EH (cell line): Measurements from ENCODE around the gene SLC2A4.

Source experiments
- DNase-seq: peaks from one replicate; pipeline ENCODE4 v3.0.0-alpha.2; 2015; ENCODE audit warnings: low read depth

Gene SLC2A4

DNA sequence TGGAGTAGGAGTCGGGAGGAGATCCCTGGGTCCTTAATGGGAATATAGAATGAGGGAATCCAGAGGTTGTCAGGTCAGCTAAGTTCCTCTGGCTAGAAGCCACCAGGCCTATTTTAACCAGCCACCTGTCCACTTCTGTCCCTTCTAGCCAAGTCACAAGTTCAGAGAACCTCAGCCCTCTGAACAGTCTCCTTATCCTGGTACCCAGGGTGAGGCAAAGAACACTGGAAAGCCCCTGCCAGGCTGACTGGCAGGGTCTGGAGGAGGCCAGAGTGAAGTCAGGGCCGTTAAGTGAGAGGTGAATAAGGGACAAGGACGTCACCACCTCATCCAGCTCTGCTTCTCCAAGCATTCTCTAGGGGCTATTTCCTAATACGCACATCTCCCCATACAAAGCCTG, 32.7 kb upstream of the SLC2A4 start:
- DNase-seq, result no peak

DNA sequence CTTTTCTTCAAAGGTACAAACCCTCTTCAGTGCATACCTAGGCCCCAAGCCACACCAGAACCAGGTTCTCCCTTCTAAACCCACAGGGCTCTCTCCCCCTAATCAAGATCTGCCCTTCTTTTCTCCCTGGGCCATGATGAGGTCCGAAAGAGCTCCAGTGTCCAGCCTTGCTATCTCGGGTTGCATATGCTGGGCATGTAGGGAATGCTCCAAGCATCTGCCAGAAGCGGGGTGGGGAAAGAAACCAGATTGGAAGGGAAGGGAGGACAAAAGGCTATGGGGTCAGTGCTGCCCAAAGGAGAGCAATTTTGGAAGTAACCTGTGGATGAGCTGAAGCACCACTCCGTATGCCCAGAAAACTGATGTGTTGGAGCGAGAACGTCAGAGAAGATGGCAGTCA, 32.3 kb upstream of the SLC2A4 start:
- DNase-seq, result no peak

DNA sequence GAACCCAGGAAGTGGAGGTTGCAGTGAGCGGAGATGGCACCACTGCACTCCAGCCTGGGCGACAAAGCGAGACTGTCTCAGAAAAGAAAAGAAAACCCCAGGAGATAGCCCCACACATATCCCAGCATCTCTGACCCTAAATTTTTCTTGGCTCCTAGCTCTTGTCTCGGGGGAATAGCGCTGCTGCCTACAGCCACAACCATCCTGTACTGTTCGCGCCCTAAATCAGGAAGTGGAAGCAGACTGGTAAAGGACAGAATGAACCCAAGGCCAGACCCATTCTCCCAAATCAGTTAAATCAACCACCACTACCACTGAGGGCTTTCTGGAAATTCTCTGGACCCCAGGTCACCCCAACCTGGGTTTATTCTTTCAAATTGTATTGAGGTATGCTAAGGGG, 31.7 kb upstream of the SLC2A4 start:
- DNase-seq, result peak; percentile 19

DNA sequence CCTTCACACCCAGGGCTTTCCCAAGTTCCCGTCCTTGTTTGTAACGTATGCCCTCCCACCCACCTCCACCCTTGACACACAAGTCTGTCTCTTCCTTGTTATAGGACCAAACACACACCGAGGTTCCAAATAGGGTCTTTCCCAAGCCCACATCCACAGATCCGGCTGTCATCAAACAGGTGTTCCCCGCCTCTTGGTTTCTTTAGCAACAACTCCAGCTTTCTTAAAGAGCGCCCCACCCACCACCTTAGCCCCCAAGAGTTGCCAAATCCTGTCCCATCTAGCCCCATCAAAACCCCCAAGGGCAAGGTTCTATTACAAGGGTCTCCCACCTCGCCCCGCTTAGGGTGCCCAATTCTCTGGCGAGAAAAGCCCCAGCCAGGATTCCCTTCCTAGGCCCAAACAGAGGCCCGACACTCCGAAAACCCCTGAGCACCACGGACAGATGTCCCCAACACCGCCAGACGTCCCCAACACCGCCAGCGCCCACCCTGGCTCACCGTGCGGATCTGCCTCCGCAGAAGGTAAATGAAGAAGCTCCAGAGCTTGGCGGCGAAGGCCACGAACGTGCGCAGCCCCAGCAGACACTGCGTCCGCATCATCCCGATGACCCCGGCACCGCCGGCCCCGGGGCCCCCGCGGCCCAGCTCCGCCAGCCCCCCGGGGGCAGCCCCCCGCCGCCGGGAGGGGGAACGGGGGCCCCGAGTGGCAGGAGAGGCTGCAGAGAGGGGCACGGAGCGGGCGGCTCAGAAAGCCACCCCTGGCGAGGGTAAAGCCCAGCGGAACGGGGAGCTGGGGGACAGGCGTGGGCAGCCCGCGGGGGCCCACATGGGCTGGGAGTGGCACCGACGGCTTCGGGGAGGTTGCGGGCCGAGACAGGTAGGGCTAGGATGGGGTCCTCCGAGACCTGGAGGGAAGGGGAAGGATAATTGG, 30.6 kb upstream of the SLC2A4 start:
- DNase-seq, result peak; percentile 13

DNA sequence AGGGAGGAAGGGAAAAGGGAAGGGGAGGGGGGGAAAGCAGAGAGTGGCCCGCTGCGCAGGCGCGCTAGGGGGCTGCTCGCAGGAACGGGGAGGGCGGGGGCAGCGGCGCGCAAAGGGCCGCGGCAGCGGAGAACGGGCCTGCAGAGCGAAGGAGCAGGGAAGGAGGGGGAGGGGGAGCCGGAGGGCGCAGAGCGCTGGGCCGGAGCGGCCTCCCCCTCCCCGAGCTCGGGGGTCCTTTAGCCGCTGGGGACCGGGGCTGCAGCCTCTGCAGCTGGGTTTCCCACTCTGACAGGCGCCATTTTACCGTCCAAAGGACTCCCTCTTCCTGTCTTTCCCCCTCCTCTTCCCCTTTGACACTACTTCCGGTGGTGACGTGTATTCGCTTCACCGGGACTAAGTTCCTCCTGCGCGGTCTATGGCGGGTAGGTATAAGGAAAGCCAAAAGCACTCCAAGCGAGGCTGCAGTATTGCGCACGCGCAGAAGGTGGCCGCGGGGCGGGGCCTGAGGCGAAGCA, 29.8 kb upstream of the SLC2A4 start, which contains the start of gene CTDNEP1:
CTDNEP1 (minus strand) TSS at position 74 of the 515 bp plus-strand sequence. CDS start 438 bp downstream, outside the sequence.
- DNase-seq, result peak; percentile 100

DNA sequence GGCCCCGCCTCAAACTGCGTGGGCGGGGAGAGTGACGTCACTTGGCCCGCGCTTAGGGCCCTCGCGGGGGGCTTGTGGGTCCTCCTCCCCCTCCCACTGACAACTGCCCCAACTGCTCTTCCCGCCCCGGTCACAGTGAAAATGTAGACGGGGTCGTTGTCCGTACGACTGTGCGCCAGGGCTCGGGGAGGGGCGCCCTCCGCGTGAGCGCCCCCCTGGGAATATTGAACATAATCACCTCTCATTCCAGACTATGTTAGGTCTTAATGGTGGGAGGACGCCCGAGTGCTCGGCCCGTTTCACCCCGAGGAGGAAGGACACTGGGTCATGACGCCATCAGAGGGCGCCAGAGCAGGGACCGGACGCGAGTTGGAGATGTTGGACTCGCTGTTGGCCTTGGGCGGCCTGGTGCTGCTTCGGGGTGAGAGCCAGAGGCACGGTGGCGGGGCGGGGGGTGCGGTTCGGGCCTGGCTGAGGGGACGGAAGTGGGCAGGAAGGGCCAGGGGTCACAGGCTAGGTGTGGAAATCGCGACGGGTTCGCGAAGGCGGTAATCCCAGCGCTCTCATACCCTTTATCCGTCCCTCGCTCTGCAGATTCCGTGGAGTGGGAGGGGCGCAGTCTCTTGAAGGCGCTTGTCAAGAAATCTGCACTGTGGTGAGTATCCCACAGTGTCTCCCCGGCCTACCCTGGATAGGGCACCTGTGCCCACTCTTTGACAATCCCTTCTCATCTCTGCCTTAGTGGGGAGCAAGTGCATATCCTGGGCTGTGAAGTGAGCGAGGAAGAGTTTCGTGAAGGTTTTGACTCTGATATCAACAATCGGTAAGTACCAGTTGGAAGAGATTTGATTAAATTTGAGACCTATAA, 29.1 kb upstream of the SLC2A4 start, which contains the start of gene ELP5:
ELP5 (plus strand) TSS at position 40 of the 868 bp plus-strand sequence; CDS start at position 376, 336 bp downstream.
- peak; percentile 96 for DNase-seq

DNA sequence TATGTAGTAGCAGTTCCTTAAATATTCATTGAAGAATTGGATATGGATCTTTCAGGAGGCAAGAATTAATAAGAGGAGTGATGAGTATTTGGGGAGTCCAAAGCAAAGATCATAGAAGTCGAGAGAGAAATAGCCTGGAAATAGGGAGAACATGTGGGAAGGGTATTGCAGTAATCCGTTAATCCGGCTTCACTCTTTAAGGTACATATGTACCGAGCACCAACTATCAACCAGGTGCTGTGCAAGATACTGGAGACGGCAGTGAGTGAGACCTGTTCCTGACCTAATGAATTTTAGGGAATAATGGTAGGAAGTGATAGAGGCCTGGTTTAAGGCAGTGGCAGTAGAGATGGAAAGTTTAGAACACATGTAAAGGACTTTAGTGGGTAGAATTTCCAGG, 28.4 kb upstream of the SLC2A4 start:
- DNase-seq, result no peak

DNA sequence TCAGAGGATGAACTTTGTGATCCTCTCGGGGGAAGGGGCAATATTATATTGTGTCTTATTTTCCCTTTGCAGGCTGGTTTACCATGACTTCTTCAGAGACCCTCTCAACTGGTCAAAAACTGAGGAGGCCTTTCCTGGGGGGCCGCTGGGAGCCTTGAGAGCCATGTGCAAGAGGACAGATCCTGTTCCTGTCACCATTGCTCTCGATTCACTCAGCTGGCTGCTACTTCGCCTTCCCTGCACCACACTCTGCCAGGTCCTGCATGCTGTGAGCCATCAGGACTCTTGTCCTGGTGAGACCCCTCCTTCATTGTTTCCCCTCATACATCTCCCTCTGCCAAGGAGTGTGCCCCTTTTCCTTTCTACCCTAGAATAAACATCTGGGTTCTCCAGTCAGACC, 27.0 kb upstream of the SLC2A4 start:
- no peak for DNase-seq

DNA sequence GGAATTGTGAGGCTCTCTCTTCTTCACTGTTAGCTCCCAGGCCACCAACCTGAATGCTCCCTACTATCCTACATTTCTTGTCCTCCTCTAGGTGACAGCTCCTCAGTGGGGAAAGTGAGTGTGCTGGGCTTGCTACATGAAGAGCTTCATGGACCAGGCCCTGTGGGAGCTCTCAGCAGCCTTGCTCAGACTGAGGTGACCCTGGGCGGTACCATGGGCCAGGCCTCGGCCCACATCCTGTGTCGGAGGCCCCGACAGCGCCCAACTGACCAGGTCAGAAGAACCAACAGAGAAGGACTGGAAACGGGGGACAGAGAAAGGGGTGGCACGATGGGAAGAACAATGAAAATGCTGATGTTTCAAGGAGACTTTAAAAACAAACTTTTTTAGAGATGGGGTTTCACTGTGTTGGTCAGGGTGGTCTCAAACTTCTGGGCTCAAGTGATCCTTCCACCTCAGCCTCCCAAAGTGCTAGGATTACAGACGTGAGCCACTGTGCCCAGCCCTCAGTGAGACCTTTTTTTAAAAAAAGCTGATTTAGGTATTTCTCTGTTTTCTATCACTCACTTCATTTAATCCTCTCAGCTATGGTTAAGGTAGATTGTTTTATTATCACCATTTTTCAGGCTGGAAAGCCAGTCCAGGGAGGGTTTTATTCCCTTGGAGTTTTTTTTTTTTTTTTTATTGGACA, 24.6 kb upstream of the SLC2A4 start:
- no peak for DNase-seq

DNA sequence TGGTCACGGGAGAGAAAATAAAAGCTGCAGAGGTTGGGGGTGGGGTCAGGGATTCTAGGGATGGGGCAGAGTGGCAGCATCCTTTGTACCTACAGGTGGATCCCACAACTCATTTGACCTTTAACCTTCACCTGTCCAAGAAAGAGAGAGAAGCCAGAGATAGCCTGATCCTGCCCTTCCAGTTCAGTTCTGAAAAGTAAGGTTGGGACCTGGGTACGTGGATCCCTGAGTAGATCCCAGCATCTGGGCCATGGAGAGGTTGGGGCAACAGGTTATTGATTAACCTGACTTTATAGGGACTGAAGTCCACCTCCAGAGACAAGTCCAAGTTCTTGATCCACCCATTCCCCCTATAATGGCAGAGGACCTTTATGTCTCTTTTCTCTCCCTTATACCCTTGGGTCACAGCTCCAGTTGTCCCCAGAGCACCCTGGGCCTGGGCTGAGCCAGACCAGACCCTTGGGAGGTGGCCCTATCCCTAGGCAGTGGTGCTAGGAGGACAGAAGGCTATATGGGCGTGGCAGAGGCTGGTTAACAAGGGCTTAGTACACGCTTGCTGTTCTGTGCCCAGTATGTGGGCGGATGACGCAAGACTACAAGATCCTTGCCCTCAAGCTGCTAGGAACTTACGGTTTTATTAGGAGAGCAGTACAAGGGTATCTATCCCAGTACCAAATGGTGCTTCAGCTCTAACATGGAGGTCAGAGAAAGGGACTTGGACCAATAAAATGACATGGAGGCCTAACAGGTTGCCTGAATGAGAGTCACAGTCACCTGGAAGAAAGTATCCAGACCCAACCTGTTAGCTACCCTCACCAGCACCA, 22.6 kb upstream of the SLC2A4 start:
- peak; percentile 49 for DNase-seq

DNA sequence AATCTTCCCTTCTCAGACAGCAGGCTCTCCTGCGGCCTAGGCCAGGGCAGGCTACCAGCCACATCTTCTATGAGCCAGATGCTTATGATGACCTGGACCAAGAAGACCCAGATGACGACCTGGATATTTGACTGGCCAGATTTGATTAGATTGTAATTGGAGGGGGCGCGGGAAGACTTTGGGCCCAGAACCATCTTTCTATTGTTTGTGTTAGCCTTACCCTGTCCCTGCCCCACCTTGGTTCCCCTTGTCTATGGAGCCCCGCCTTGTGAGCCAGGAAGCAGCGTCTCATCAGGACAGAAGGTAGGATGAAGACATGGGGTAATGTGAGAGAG, 22.0 kb upstream of the SLC2A4 start:
- DNase-seq, result no peak

DNA sequence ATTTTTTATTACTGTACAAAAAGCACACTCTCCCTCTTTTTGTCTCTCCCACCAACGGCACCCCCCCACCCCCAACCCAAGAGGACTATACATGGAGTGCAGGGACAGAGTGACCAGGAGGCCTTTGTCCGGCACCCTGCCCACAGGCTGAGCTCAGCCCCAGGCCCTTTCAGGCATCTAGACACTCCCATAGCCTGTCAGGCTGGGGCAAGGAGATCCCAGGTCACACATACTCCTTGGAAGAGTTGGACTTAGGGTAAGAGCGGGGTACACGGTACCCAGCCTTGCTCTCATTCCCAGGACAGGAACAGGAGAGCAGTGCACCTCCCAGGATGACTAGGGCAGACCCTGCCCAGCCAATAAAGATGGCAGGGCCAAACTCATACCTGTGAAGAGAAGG, 21.4 kb upstream of the SLC2A4 start:
- no peak for DNase-seq

DNA sequence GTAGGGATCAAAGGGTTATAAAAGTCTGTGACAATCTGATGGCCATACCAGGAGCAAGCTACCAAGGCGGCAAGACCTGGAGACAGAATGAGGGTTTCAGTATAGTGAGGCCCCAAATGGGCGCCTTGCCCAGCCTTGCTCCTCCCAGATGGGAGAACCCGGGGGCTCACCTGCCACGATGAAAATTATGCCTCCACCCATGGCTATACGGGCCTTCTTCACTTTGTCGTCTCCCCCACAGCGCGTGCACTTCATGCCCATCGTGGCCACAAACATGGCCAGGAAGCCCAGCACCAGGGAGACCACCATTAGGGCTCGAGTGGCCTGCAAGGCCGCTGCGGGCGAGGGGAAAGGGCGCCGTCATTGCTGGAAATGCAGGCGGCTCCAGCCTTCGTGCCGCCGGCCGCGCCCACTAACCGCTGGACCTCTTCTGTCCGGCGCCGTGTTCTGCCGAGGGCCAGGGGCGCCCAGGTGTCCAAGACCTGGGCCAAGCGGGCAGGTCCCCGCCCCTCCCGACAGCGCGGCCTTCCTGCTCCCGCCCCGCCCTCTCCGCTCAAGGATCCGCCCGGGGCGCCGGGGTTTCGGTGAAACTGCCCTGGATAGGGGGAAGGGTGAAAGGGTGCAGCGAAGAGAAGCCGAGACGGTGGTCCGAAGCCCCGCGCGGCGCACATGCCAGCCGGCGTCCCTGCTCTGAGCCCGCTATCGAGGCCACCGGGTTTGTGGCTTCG, 20.7 kb upstream of the SLC2A4 start:
- no peak for DNase-seq

DNA sequence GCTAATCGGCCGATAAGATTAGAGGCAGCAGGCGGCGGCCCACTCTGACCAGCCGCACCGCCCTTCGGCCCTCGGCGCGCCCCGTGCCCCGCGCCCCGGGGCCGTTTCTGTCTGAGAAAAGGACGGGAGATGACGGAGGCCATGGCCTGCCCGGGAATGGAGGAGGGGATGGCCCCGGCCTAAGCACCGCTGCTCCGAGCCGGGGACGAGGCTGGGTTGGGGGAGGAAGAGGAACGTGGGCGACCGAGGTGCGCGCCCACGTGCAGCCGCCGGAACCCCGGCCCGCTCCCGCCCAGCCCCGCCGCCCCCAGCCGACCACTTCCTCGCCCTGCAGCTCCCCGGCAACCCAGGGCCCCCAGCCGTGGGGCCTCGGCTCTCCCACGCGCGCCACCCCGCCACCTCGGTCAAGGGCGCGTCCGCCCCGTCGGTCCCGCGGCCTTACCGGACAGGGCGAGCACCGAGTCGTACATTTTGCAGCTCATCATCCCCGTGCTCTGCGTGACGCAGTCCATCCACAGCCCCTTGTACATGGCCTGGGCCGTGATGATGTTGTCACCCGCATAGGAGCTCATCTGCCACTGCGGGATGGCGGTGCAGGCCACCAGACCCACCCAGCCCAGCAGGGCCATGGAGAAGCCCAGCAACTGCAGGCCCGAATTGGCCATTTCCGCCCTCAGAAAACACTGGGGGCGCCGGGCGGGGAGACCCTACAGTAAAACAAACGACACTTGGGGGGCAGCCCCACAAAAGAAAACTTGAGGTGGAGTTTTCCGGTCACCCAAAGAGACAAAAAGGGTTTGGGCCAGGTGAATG, 19.9 kb upstream of the SLC2A4 start:
- no peak for DNase-seq

DNA sequence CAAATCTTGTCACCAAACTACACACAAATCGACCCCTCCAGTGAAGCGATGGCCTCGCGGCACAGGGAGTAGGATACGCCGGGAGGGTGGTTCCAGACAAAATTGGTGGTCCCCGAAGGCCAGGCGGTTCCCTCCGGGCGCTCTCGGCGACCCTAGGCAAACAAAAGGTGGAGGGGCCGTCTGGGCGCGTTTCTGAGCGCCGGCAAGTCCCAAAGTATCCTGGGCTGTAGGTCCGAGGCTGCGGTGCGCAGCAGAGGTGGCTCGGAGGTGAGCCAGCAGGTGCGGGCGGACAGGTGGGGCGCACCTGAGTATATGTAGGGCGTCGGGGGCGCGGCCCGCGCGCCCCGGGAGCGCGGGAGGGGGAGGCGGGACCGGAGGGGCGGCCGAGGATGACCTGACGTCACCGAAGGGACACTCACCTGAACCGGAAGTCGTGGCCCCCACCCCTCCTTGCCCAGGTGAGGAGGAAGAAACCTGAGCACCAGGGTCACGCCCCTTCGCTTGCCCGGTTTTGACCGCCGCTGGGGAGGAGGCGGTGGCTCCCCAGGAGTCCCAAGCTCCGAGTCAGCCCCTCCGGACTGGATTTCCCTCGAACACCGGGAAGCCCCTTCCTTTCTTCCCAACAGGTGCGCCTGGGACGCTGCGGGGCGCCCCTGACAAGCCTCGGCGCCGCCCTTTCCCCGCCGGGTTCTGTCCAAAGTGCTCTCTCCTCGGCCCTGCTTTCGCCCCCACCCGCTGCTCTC, 19.2 kb upstream of the SLC2A4 start, which contains the start of gene CLDN7:
CLDN7 (minus strand) TSS at position 287 of the 743 bp plus-strand sequence. CDS start 435 bp downstream, outside the sequence.
- DNase-seq, result no peak

DNA sequence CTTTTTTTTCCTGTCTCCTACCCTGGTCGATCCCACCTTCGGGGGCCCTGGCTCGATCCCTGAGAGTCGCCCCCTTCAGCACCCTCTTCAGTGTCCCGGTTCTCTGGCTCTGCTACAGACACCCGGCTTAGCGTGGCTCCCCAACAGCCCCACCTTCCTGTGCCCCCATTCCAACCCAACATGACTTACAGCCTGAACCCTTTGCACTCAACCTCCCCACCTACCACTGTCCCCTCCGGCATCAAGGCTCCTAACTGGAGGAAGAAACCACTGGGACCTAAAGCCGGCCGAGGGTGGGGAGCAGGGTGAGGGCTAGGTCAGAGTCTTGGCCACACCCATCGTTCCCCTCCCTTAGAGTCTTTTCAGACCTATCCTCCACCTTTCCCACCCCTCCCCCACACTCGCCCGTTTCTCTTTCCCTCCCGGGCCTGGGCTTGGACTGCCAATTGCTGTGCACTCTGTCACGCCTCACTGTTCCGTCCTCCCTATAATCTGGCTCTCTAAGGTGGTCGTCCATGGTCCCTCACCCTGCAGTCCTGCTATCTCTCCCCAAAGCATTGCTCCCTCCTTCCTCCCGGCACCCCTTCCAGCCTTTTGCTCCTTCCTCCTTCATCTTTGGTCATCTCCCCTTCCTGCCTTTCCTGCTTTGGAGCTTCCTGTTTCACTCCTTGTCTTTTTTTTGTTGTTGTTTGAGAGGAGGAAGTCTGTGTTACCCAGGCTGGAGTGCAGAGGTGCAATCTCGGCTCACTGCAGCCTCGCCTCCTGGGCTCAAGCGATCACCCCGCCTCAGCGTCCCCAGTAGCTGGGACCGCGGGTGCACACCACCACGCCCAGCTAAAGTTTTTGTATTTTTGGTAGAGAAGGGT, 18.4 kb upstream of the SLC2A4 start:
- no peak for DNase-seq

DNA sequence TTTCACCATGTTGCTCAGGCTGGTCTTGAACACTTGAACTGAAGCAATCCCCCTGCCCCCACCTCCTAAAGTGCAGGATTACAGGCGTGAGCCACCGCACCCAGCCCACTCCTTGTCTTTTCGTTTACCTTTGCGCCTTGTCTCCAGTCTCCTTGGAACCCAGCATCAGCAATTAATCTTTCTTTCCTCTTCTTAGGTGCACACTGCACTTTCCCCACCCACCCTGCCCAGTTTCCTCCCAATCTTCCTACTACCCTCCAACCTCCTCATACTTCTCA, 17.8 kb upstream of the SLC2A4 start:
- DNase-seq, result no peak

DNA sequence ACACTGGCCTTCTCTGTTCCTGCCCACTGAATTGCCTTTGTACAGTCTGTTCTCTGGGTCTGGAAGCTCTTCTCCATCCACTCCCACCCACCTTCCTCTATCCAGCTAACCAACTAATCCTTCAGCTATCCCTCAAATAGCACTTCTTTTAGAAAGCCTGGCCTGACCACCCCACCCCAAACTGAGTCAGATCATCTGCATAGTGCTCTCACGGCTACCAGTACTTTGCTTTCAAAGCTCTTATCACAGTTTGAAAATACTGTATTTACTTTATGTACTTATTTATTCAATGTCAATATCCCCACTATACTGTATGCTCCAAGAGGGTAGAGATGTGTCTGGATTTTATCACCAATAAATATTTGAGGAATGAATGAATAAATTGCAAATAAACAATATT, 14.7 kb upstream of the SLC2A4 start:
- DNase-seq, result peak; percentile 39
